ENCODE measurements around the gene HBA2. TPM values are rescaled to one million over a fixed set of nuclear protein-coding genes. Genes with fewer than 3 reads are reported as not detected.
A peak's percentile ranks its signal among the peaks of the same experiment; 100 is the strongest.
"Not testable (repeated sequence)": the region's sequence is repeated elsewhere in the genome, so short reads cannot be mapped to it uniquely, and the experiment has no call there.

The HBA2 gene
- total RNA-seq, 1 donor from 2014 or later: not detected

DNA sequence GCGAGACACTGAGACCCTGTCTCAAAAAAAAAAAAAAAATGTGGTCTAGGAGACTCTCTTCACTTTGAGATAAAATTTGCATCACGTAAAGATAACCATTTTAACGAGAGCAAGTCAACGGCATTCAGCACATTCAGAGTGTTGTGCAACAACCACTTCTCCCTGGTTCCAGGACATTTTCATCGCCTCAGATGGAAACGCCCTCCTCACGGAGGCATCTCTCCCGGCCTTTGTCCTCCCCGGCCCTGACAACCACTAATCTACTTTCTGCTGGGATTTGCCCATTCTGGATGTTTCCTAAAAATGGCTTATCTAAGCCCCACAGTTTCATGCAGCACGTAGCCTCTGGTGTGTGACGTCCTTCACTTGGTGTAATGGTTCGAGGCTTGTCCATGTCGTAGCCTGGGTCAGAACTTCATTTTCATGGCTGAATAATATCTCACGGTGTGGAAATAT, 27.9 kb upstream of the HBA2 start:
- peaks cover 4% of the 10 kb centered on the region for H3K27me3 ChIP-seq (ENCODE audit: control insufficient read depth, insufficient read depth, low read length)
- TF ChIP-seq, protein P1, sequence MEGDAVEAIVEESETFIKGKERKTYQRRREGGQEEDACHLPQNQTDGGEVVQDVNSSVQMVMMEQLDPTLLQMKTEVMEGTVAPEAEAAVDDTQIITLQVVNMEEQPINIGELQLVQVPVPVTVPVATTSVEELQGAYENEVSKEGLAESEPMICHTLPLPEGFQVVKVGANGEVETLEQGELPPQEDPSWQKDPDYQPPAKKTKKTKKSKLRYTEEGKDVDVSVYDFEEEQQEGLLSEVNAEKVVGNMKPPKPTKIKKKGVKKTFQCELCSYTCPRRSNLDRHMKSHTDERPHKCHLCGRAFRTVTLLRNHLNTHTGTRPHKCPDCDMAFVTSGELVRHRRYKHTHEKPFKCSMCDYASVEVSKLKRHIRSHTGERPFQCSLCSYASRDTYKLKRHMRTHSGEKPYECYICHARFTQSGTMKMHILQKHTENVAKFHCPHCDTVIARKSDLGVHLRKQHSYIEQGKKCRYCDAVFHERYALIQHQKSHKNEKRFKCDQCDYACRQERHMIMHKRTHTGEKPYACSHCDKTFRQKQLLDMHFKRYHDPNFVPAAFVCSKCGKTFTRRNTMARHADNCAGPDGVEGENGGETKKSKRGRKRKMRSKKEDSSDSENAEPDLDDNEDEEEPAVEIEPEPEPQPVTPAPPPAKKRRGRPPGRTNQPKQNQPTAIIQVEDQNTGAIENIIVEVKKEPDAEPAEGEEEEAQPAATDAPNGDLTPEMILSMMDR (IDR thresholded peaks at IDR 0.05; ENCODE audit: insufficient read depth, low read length, severe bottlenecking): no peak
- DNase-seq (ENCODE audit: low read depth) (no peak), FAIRE-seq (no peak)
- no peaks in the 10 kb centered on the region for H3K36me3 ChIP-seq (ENCODE audit: control insufficient read depth, insufficient read depth, low read length)
- H3K4me3 ChIP-seq (ENCODE audit: low read depth, low read length): no peak overlapping the region

DNA sequence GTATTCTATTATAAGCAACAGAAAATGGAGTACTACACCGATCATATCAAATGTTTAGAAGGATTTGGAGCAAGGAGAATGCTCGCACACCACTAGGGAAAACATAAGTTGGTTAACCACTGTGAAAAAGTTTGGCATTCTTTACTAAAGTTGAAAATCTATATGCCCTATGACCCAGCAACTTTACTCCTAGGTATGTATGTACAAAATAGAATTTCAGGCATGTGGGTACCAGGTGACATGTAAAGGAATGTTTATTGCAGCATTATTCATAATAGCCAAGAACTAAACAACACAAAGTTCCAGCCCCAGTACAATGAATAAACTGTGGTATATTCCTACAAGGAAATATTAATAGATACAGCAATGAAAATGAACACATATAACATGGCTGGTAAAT, 26.0 kb upstream of the HBA2 start:
- no peak overlapping the region for H3K4me3 ChIP-seq (ENCODE audit: low read depth, low read length)
- DNase-seq (ENCODE audit: low read depth): no peak
- H3K36me3 ChIP-seq (ENCODE audit: control insufficient read depth, insufficient read depth, low read length): no peaks in the 10 kb centered on the region
- peaks cover 4% of the 10 kb centered on the region for H3K27me3 ChIP-seq (ENCODE audit: control insufficient read depth, insufficient read depth, low read length)
- no peak for FAIRE-seq
- TF ChIP-seq, protein P1 (IDR thresholded peaks at IDR 0.05; ENCODE audit: insufficient read depth, low read length, severe bottlenecking): no peak

DNA sequence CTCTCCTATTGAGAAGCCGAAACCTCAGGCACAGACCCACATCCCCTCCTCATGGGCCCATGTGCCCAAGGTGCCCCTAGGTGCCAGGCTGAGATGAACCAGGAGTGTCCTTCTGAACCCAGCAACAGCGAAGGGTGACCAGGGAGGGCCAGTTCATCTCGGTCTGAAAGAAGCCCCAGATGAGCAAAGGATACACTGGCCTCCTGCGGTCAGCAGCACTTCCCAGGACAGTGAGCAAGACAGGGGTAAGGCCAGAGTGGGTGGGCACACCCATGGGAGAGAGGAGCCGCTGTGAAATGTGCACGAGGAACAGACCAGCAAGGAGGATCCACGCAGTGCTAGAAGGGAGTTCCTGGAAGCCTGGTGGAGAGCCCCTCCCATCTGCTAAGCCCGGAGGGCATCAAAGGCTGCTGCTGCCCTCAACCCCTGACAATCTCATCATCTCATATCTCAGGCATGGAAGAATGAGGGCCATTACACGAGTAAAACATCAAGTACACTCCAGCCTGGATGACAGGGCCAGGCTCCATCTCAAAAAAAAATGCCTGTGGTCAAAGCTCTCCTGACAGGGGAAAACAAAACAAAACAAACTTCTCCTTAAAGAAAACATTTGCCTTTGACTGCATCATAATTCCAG, 23.5 kb upstream of the HBA2 start:
- no peak for FAIRE-seq

DNA sequence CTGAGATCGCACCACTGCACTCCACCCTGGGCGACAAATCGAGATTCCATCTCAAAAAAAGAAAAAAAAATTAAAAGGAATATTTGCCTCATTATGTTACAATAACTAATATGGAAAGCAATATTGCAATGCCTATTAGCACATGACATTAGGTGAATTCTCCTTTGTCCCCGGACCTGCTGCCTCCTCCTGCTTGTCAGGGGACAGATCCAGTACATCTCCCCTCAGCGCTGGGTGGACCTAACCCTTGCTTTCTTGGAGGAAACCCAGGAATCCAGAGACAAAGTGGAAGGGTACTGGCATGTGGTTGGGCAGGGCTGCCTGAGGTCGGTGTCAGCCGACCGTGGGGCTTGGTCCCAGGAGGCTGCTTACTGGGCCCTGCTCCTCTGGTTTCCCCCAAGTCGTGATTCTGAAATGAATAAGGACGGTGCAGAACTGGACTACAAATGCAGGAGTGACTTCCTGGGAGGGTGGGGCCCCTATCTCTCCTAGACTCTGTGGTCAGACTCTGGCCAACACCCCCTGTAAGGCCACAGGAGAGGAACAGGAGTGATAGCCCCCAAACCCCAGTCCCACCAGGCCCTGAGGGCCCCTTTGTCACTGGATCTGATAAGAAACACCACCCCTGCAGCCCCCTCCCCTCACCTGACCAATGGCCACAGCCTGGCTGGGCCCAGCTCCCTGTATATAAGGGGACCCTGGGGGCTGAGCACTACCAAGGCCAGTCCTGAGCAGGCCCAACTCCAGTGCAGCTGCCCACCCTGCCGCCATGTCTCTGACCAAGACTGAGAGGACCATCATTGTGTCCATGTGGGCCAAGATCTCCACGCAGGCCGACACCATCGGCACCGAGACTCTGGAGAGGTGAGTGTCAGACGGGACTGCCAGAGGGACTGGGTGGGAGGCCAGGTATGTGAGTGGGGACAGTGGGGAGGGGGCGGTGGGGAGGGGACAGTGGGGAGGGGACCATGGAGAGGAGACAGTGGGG, 20.2 kb upstream of the HBA2 start, which contains the start of gene HBZ:
Gene HBZ, plus strand, starts transcription at position 504 of the 988 bp plus-strand sequence. Its CDS starts 266 bp downstream, at position 770.
- no peak for FAIRE-seq
- no peak within 1 kb of the TSS for H3K4me3 ChIP-seq (ENCODE audit: low read depth, low read length)
- TF ChIP-seq, protein P1 (IDR thresholded peaks at IDR 0.05; ENCODE audit: insufficient read depth, low read length, severe bottlenecking): no peak

More for the DNA sequence above, 23.5 kb upstream of the HBA2 start:
- Histone ChIP-seq H3K27me3 (ENCODE audit: control insufficient read depth, insufficient read depth, low read length) (peaks cover 4% of the 10 kb centered on the region), H3K4me3 (ENCODE audit: low read depth, low read length) (no peak overlapping the region), H3K36me3 (ENCODE audit: control insufficient read depth, insufficient read depth, low read length) (no peaks in the 10 kb centered on the region)
- no peak for DNase-seq (ENCODE audit: low read depth)
- TF ChIP-seq, protein P1 (IDR thresholded peaks at IDR 0.05; ENCODE audit: insufficient read depth, low read length, severe bottlenecking): no peak

DNA sequence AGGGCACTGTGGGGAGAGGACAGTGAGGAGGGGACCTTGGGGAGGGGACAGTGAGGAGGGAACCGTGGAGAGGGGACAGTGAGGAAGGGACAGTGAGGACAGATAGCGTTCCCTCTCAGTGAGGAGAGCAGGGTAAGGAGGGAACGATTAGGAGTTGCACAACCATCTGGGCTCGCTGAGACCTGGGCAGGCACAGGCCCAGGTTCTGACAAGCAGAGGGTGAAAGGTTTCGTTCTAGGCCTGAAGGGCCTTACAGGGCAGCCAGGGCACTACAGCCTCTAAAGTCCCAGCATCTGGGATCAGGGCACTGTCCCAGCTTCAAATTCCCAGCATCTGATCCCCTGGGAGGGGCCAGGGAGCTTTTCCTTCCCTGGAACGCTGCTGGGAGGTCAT, 19.6 kb upstream of the HBA2 start:
- H3K4me3 ChIP-seq (ENCODE audit: low read depth, low read length); DNase-seq (ENCODE audit: low read depth); H3K36me3 ChIP-seq (ENCODE audit: control insufficient read depth, insufficient read depth, low read length); H3K27me3 ChIP-seq (ENCODE audit: control insufficient read depth, insufficient read depth, low read length): not testable (repeated sequence)
- FAIRE-seq: peak; percentile 87

More for the DNA sequence above, 20.2 kb upstream of the HBA2 start, which contains the start of gene HBZ:
- H3K36me3 ChIP-seq (ENCODE audit: control insufficient read depth, insufficient read depth, low read length): no peaks in the 10 kb centered on the region
- peaks cover 8% of the 10 kb centered on the region for H3K27me3 ChIP-seq (ENCODE audit: control insufficient read depth, insufficient read depth, low read length)
- no peak for DNase-seq (ENCODE audit: low read depth)

DNA sequence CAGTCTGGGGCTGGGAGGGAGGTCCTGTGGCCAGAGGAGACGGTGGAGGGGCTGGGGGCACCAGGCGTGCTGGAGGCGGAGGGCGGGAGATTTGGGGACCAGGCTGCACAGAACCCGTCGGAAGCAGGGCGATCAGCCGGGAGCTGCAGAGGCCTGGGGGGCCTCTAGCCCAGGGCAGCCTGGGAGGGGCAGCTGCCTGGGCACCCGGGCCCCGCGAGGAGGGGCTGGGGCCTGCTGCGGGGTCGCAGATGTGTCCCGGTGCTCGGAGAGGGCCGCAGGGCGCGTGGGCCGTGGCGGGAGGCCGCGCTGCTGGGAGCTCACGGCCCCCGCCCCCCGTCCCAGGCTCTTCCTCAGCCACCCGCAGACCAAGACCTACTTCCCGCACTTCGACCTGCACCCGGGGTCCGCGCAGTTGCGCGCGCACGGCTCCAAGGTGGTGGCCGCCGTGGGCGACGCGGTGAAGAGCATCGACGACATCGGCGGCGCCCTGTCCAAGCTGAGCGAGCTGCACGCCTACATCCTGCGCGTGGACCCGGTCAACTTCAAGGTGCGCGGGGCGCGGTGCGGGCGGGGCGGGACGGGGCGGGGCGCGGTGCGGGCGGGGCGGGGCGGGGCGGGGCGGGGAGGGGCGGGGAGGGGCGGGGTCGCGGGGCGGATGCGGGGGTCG, 19.0 kb upstream of the HBA2 start:
- not testable (repeated sequence) for FAIRE-seq; H3K27me3 ChIP-seq (ENCODE audit: control insufficient read depth, insufficient read depth, low read length); DNase-seq (ENCODE audit: low read depth); H3K4me3 ChIP-seq (ENCODE audit: low read depth, low read length); H3K36me3 ChIP-seq (ENCODE audit: control insufficient read depth, insufficient read depth, low read length)
